Measurements from ENCODE around the gene CCDC60.

DNA sequence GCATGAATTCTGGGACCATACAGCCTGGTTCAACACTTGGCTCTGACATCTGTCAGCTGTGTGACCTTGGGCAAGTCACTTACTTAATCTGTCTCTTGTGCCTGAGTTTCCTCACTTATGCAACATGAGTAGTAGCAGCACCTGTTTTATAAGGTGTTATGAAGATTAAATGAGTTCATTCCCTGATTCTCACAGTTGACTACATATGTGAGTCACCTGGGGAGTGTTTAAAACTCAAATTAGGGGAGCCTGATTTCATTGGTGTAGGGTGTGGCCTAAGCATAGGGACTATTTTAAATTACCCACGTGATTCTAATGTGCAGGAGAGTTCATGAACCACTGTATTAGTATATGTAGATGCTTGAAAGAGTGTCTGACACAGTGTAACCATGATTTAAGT is 222.3 kb downstream of the CCDC60 start:
- TF ChIP-seq EZH2 (IDR thresholded peaks at IDR 0.05; ENCODE audit: insufficient read depth, poor library complexity, severe bottlenecking) (no peak), EZH2phosphoT487 (IDR thresholded peaks at IDR 0.05; ENCODE audit: insufficient read depth, low read depth) (no peak)

Data from GM23248 (cell line).